GM12878 (cell line): ENCODE measurements around the gene NPR3. TPM values are rescaled to one million over a fixed set of nuclear protein-coding genes. Genes with fewer than 3 reads are reported as not detected.

Experiments used
- ATAC-seq: fragments of 200-7000 bp; cut with Tn5 transposase; 3 replicates; pipeline ENCODE4 v1.9.1; 2020; ENCODE audit warnings: mild to moderate bottlenecking, moderate library complexity
- BruUV-seq: library from RNA; stranded (reverse); fragments of 400-500 nt; replicated peaks from 2 replicates; lab custom pipeline; 2021; lab: Mats Ljungman, UMichigan
- CTCF ChIA-PET: fragments of 300-600 bp; sonication (Branson Sonifier 250); formaldehyde crosslinking; extraction: SDS; loops from one replicate; lab custom pipeline; 2021; ENCODE audit warnings: inconsistent platforms; lab: Yijun Ruan, JAX
- POLR2A ChIA-PET: fragments of 350-600 bp; formaldehyde crosslinking; extraction: SDS; loops from one replicate; lab custom pipeline; 2021; ENCODE audit warnings: inconsistent platforms; lab: Charles Lee
- RAD21 ChIA-PET: fragments of 300-600 bp; sonication (Branson Sonifier 250); formaldehyde crosslinking; loops from one replicate; lab custom pipeline; 2023; ENCODE audit warnings: antibody characterized with exemption; ENCODE audit not compliant: unreplicated experiment; lab: Charles Lee
- SMC1A ChIA-PET: fragments of 300-600 bp; sonication (Branson Sonifier 250); formaldehyde crosslinking; loops from one replicate; lab custom pipeline; 2023; ENCODE audit not compliant: unreplicated experiment, uncharacterized antibody; lab: Charles Lee
- DNase-seq: peaks from one replicate; pipeline ENCODE4 v3.0.0-alpha.2; 2011; ENCODE audit warnings: low read depth, low spot score
- FAIRE-seq: peaks from 3 replicates; lab custom pipeline; 2011; peaks lifted over from hg19 to GRCh38; lab: Jason Lieb, UNC
- H2AFZ ChIP-seq: 2 replicates; pipeline ENCODE4 v1.6.0; 2011; ENCODE audit warnings: low read depth, low read length, control low read depth; ENCODE audit not compliant: control insufficient read depth
- H3K27ac ChIP-seq: 2 replicates; pipeline ENCODE4 v1.5.1; 2011; ENCODE audit warnings: control low read depth; ENCODE audit not compliant: control insufficient read depth, insufficient read depth
- H3K27me3 ChIP-seq, 2 experiments: replicated peaks in 1 of 2; 2 replicates each; pipeline versions ENCODE4 v1.6.0 to v1.6.1; 2011; ENCODE audit warnings: low read length in 1 of 2; ENCODE audit not compliant: control insufficient read depth in 2 of 2, insufficient read depth in 2 of 2
- H3K36me3 ChIP-seq, 2 experiments: 2 replicates each; pipeline ENCODE4 v1.5.1; 2011; ENCODE audit warnings: low read length in 1 of 2; ENCODE audit not compliant: control insufficient read depth in 2 of 2, insufficient read depth in 2 of 2
- H3K4me1 ChIP-seq: 2 replicates; pipeline ENCODE4 v1.6.1; 2011; ENCODE audit warnings: mild to moderate bottlenecking, low read length, moderate library complexity, mixed read lengths; ENCODE audit not compliant: control insufficient read depth, insufficient read depth
- H3K4me2 ChIP-seq: 2 replicates; pipeline ENCODE4 v1.6.0; 2011; ENCODE audit warnings: control low read depth; ENCODE audit not compliant: control insufficient read depth, insufficient read depth
- H3K4me3 ChIP-seq: fragments of 200-600 bp; sonication (generic); 2 replicates; pipeline ENCODE4 v1.5.1; 2016
- H3K79me2 ChIP-seq: 2 replicates; pipeline ENCODE4 v1.6.0; 2011; ENCODE audit warnings: low read length; ENCODE audit not compliant: control insufficient read depth, insufficient read depth
- H3K9ac ChIP-seq: 2 replicates; pipeline ENCODE4 v1.8.0; 2011; ENCODE audit warnings: low read length, control low read depth, mixed read lengths; ENCODE audit not compliant: control insufficient read depth, insufficient read depth
- H3K9me3 ChIP-seq: replicated peaks from 3 replicates; pipeline ENCODE4 v1.5.1; 2011; ENCODE audit warnings: mild to moderate bottlenecking, low read length; ENCODE audit not compliant: control insufficient read depth, insufficient read depth
- H4K20me1 ChIP-seq: 2 replicates; pipeline ENCODE4 v1.6.0; 2011; ENCODE audit not compliant: control insufficient read depth, insufficient read depth
- BCL3 ChIP-seq: IDR thresholded peaks from 2 replicates; pipeline ENCODE4 v1.6.1; 2011; ENCODE audit warnings: borderline replicate concordance, low read depth, mild to moderate bottlenecking, moderate library complexity, low read length; ENCODE audit not compliant: insufficient read depth, poor library complexity, severe bottlenecking
- CTCF ChIP-seq, 3 experiments: IDR thresholded peaks in 2 of 3; conservative IDR thresholded peaks in 1 of 3; 2 replicates each; pipeline ENCODE4 v1.5.1; 2011; ENCODE audit warnings: low read depth in 3 of 3, low read length in 3 of 3, mild to moderate bottlenecking in 3 of 3, control low read depth in 2 of 3, moderate library complexity in 2 of 3, inconsistent platforms in 1 of 3, mixed read lengths in 1 of 3; ENCODE audit not compliant: control insufficient read depth in 2 of 3, insufficient read depth in 1 of 3; ENCODE audit errors: extremely low read depth in 1 of 3
- EZH2 ChIP-seq: IDR thresholded peaks from 2 replicates; pipeline ENCODE4 v1.6.1; 2012; ENCODE audit warnings: low read depth, mild to moderate bottlenecking, control low read depth, inconsistent platforms, low read length, borderline replicate concordance; ENCODE audit not compliant: control insufficient read depth
- HSF1 ChIP-seq: fragments of 150-350 bp; IDR thresholded peaks from 2 replicates; pipeline ENCODE4 v1.6.1; 2014; ENCODE audit warnings: mild to moderate bottlenecking, low read depth, low read length
- NR2C2 ChIP-seq: IDR thresholded peaks from 2 replicates; pipeline ENCODE4 v1.6.1; 2011; ENCODE audit warnings: borderline replicate concordance, low read depth; ENCODE audit not compliant: control insufficient read depth, insufficient read length
- RAD21 ChIP-seq: IDR thresholded peaks from 2 replicates; pipeline ENCODE4 v1.6.1; 2011; ENCODE audit warnings: mild to moderate bottlenecking, low read depth, low read length, moderate library complexity; ENCODE audit not compliant: insufficient read depth
- SMC3 ChIP-seq: IDR thresholded peaks from 2 replicates; pipeline ENCODE4 v1.6.1; 2011; ENCODE audit warnings: low read length, improper control_type of control experiment, borderline replicate concordance
- SP1 ChIP-seq: IDR thresholded peaks from one replicate; pipeline ENCODE4 v1.6.1; 2011; ENCODE audit warnings: low read depth, low read length
- SREBF2 ChIP-seq: IDR thresholded peaks from 2 replicates; pipeline ENCODE4 v1.6.1; 2012; ENCODE audit warnings: mild to moderate bottlenecking, low read length
- TCF3 ChIP-seq: IDR thresholded peaks from 2 replicates; pipeline ENCODE4 v1.6.1; 2012; ENCODE audit warnings: low read depth, mild to moderate bottlenecking, low read length, borderline replicate concordance; ENCODE audit not compliant: insufficient read depth
- YY1 ChIP-seq: IDR thresholded peaks from 2 replicates; pipeline ENCODE4 v1.6.1; 2011; ENCODE audit warnings: low read depth, mild to moderate bottlenecking, low read length
- WGBS: methylation state at CpG from one replicate; pipeline ENCODE4 v1.1.6; 2016; ENCODE audit warnings: low lambda C conversion rate; ENCODE audit not compliant: insufficient replicate concordance, insufficient coverage; ENCODE audit errors: missing lambda C conversion rate; 5-methylcytosine and 5-hydroxymethylcytosine counted together
- in situ Hi-C: fragments of 300-500 bp; cut with MboI; formaldehyde crosslinking; loops from 9 replicates; pipeline ENCODE4 v1.14.3; 2018; ENCODE audit warnings: mixed read lengths
- intact Hi-C: fragments of 100-400 bp; cut with micrococcal nuclease; formaldehyde crosslinking; loops from one replicate; pipeline ENCODE4 v1.14.2; 2022; ENCODE audit not compliant: unreplicated experiment
- polyA plus RNA-seq, 11 experiments: library from polyadenylated mRNA; depleted of rRNA in 4 of 11; unstranded in 6 of 11; stranded (reverse) in 5 of 11; fragments of >200 nt; fragmentation: Nextera tagmentation in 4 of 11; fragmentation: Illumina TruSeq in 1 of 11; extraction: Ambion mirVana in 4 of 11; extraction: Trizol in 1 of 11; gene quantifications; 1 replicate in 1 of 11; 2 replicates in 10 of 11; pipeline versions ENCODE4 v1.2.1 to v1.2.3, GENCODE V29; 2011 to 2016; ENCODE audit warnings: inconsistent platforms in 2 of 11, missing spikeins in 2 of 11, low read depth in 1 of 11
- total RNA-seq, 4 experiments: library from RNA; depleted of rRNA in 3 of 4; stranded (reverse); fragments of >200 nt in 3 of 4; fragmentation: Illumina TruSeq in 1 of 4; extraction: Trizol in 1 of 4; gene quantifications; 2 replicates each; pipeline versions ENCODE4 v1.2.1 to v1.2.3, GENCODE V29; 2013 to 2021

The NPR3 gene
- total and polyA plus RNA-seq, 10 of the 15 experiments (the other 5 are each of a cell fraction or from before 2014, with no cell fraction given) = 0.01 to 0.37 (median 0.14) TPM; not detected in 7

- TF ChIP-seq BCL3 = no peak
- no peak for TF ChIP-seq TCF3
These were observed 2.2 kb upstream of the NPR3 start (continued) for GRCh38 chr5:32708949-32709348.

GRCh38 chr5:32709750-32710549 lies 1.2 kb upstream of the NPR3 start:
- Histone ChIP-seq H3K4me2 (peak overlapping the region; percentile 70), H3K27ac (no peak overlapping the region)
- intact Hi-C loops = loop anchor here (1.0 to 10.0 kb wide), 4 partner anchors 142 to 713 kb away; no protein-coding TSS in a partner anchor

More at GRCh38 chr5:32709750-32710549, 1.2 kb upstream of the NPR3 start:
- FAIRE-seq (peak; percentile 52), DNase-seq (no peak), ATAC-seq (peak; percentile 90)
- Histone ChIP-seq H3K79me2 (no peaks in the 10 kb centered on the region), H2AFZ (peak overlapping the region; percentile 9), H3K4me1 (0 out of 2 replicates have a peak, but pooled peaks cover 4% of the 10 kb centered on the region), H3K9ac (no peak overlapping the region), H3K9me3 (no peaks in the 10 kb centered on the region; the same call in 2 of the 3 replicates), H3K4me3 (peak overlapping the region; percentile 69), H3K27me3 (peaks cover 12 to 32% of the 10 kb centered on the region in 2 experiments), H4K20me1 (no peaks in the 10 kb centered on the region), H3K36me3 (no peaks in the 10 kb centered on the region)
- RAD21 ChIA-PET = no interaction called here
- POLR2A ChIA-PET = interaction anchor here (0.6 kb wide), 1 partner anchor 874 kb away, joined by 3 read pairs; no protein-coding TSS in a partner anchor
- SMC1A ChIA-PET = interaction anchor here (0.7 kb wide), 1 partner anchor 439 kb away, joined by 3 read pairs; no protein-coding TSS in a partner anchor
- in situ Hi-C loops = loop anchor here (10.0 kb wide), 1 partner anchor 705 kb away; no protein-coding TSS in a partner anchor
- CTCF ChIA-PET = interaction anchor here (0.7 to 2.2 kb wide), 4 partner anchors 142 to 714 kb away, joined by 3 to 6 read pairs (median 3); no protein-coding TSS in a partner anchor
- no TSS peak for BruUV-seq
- TF ChIP-seq CTCF (IDR thresholded peaks at IDR 0.05 in 2 of 3, conservative IDR thresholded peaks at IDR 0.05 in 1 of 3; ENCODE audit: control insufficient read depth in 2 of 3, extremely low read depth in 1 of 3, insufficient read depth in 1 of 3, low read depth in 3 of 3, low read length in 3 of 3) (peak; percentile 54 to 66 (median 66)), SP1 (no peak), EZH2 (0 out of 2 replicates have a peak, but pooled peaks have one; percentile 67), NR2C2 (no peak), SMC3 (peak; percentile 39; the same call in 1 of the 2 replicates), SREBF2 (no peak), YY1 (no peak), RAD21 (peak; percentile 34; the same call in 1 of the 2 replicates), HSF1 (no peak)
- WGBS = 9% methylated on average over 48 of the region's 49 CpGs
